ENCODE data around the gene GLRX.

DNA sequence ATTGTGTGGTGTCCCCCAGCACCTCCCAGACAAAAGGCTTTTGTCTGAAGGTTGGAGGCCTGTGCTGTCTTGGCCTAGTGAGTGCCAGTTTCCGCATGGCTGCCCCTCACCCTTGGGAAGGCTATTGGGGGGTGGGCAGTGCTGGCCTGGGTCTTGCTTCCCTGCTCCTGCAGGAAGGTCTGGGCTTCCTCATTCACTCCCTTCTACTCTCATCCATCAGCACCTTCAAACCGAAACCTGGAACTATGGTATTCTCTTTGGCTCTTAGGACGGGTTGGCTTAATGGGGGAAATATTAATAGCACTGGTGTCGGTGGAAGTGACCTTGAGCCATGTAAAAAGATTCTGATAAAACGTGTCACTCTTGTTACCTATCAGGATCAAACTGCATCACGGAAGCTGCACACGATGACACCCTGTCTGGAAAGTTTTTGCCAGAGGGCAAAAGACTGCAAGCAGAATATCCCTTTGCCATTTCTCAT is 34.0 kb upstream of the GLRX start:
- TF ChIP-seq, protein P1, sequence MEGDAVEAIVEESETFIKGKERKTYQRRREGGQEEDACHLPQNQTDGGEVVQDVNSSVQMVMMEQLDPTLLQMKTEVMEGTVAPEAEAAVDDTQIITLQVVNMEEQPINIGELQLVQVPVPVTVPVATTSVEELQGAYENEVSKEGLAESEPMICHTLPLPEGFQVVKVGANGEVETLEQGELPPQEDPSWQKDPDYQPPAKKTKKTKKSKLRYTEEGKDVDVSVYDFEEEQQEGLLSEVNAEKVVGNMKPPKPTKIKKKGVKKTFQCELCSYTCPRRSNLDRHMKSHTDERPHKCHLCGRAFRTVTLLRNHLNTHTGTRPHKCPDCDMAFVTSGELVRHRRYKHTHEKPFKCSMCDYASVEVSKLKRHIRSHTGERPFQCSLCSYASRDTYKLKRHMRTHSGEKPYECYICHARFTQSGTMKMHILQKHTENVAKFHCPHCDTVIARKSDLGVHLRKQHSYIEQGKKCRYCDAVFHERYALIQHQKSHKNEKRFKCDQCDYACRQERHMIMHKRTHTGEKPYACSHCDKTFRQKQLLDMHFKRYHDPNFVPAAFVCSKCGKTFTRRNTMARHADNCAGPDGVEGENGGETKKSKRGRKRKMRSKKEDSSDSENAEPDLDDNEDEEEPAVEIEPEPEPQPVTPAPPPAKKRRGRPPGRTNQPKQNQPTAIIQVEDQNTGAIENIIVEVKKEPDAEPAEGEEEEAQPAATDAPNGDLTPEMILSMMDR (IDR thresholded peaks at IDR 0.05) = no peak
- no peak for TF ChIP-seq POLR2A (IDR thresholded peaks at IDR 0.05)
